K562 (cell line): Measurements from ENCODE around the gene SELENOM.

Experiments used
- DPF2 ChIP-seq: fragments of 450-650 bp; IDR thresholded peaks from 2 replicates; pipeline ENCODE4 v1.6.1; 2016
- HDAC1 ChIP-seq, 2 experiments: fragments of 450-650 bp; IDR thresholded peaks; 2 replicates each; pipeline ENCODE4 v1.6.1; 2016 to 2017; ENCODE audit warnings: inconsistent platforms in 1 of 2, mild to moderate bottlenecking in 1 of 2, moderate library complexity in 1 of 2
- NR1H2 ChIP-seq: sonication (generic); formaldehyde crosslinking; IDR thresholded peaks from 2 replicates; pipeline ENCODE4 v1.4.0; 2020; ENCODE audit warnings: mild to moderate bottlenecking, missing genetic modification reagents
- RERE ChIP-seq: sonication (generic); formaldehyde crosslinking; IDR thresholded peaks from 2 replicates; pipeline ENCODE4 v1.8.0; 2023; ENCODE audit warnings: missing genetic modification reagents, mild to moderate bottlenecking, borderline replicate concordance
- SP1 ChIP-seq: sonication (generic); formaldehyde crosslinking; IDR thresholded peaks from 2 replicates; pipeline ENCODE4 v1.8.1; 2022; ENCODE audit warnings: mild to moderate bottlenecking, missing genetic modification reagents
- TAF1 ChIP-seq: IDR thresholded peaks from 2 replicates; pipeline ENCODE4 v1.6.1; 2011; ENCODE audit warnings: mild to moderate bottlenecking, low read length, moderate library complexity; ENCODE audit not compliant: insufficient read depth, control insufficient read depth, severe bottlenecking; ENCODE audit errors: extremely low read depth
- ZNF316 ChIP-seq: fragments of 450-650 bp; IDR thresholded peaks from 2 replicates; pipeline ENCODE4 v1.6.1; 2016
- TF ChIP-seq, protein P1 (sequence below), 2 experiments: IDR thresholded peaks; 2 replicates each; pipeline ENCODE4 v1.6.1; 2012; ENCODE audit warnings: improper control_type of control experiment in 2 of 2, low read depth in 2 of 2, low read length in 2 of 2, borderline replicate concordance in 1 of 2
- TF ChIP-seq, protein P2 (sequence below): fragments of 250-450 bp; sonication (Bioruptor Pico); IDR thresholded peaks from 2 replicates; pipeline ENCODE4 v1.5.0; 2020; ENCODE audit warnings: mild to moderate bottlenecking

GRCh38 chr22:31090217-31091085, 16.9 kb downstream of the SELENOM start:
- TF ChIP-seq DPF2 (no peak), SP1 (CRISPR knock-in tag) (no peak), RERE (CRISPR knock-in tag) (no peak), ZNF316 (no peak), TAF1 (no peak), NR1H2 (CRISPR knock-in tag) (no peak), HDAC1 (IDR thresholded peaks at IDR 0.05) (no peak)
- TF ChIP-seq, protein P1, sequence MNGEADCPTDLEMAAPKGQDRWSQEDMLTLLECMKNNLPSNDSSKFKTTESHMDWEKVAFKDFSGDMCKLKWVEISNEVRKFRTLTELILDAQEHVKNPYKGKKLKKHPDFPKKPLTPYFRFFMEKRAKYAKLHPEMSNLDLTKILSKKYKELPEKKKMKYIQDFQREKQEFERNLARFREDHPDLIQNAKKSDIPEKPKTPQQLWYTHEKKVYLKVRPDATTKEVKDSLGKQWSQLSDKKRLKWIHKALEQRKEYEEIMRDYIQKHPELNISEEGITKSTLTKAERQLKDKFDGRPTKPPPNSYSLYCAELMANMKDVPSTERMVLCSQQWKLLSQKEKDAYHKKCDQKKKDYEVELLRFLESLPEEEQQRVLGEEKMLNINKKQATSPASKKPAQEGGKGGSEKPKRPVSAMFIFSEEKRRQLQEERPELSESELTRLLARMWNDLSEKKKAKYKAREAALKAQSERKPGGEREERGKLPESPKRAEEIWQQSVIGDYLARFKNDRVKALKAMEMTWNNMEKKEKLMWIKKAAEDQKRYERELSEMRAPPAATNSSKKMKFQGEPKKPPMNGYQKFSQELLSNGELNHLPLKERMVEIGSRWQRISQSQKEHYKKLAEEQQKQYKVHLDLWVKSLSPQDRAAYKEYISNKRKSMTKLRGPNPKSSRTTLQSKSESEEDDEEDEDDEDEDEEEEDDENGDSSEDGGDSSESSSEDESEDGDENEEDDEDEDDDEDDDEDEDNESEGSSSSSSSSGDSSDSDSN (IDR thresholded peaks at IDR 0.05; ENCODE audit: borderline replicate concordance in 1 of 2, low read depth in 2 of 2, low read length in 2 of 2) = no peak
- TF ChIP-seq, protein P2, sequence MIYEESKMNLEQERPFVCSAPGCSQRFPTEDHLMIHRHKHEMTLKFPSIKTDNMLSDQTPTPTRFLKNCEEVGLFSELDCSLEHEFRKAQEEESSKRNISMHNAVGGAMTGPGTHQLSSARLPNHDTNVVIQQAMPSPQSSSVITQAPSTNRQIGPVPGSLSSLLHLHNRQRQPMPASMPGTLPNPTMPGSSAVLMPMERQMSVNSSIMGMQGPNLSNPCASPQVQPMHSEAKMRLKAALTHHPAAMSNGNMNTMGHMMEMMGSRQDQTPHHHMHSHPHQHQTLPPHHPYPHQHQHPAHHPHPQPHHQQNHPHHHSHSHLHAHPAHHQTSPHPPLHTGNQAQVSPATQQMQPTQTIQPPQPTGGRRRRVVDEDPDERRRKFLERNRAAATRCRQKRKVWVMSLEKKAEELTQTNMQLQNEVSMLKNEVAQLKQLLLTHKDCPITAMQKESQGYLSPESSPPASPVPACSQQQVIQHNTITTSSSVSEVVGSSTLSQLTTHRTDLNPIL (CRISPR knock-in tag) = no peak
